PC-3 (cell line): Measurements from ENCODE around the gene MSANTD7. TPM values are rescaled to one million over a fixed set of nuclear protein-coding genes. Genes with fewer than 3 reads are reported as not detected.

Experiments used
- ATAC-seq: fragments of 200-7000 bp; cut with Tn5 transposase; 2 replicates; pipeline ENCODE4 v1.9.1; 2020; ENCODE audit warnings: mild to moderate bottlenecking, moderate library complexity
- BruUV-seq: library from RNA; stranded (reverse); fragments of 400-500 nt; replicated peaks from 2 replicates; lab custom pipeline; 2021; lab: Mats Ljungman, UMichigan
- CTCF ChIA-PET: fragments of 300-600 bp; sonication (Branson Sonifier 250); formaldehyde crosslinking; loops from one replicate; lab custom pipeline; 2022; ENCODE audit warnings: antibody characterized with exemption; lab: Charles Lee
- POLR2A ChIA-PET: fragments of 300-600 bp; sonication (Branson Sonifier 250); formaldehyde crosslinking; loops from one replicate; lab custom pipeline; 2022; ENCODE audit warnings: antibody characterized with exemption; ENCODE audit not compliant: unreplicated experiment; lab: Charles Lee
- DNase-seq: peaks from one replicate; pipeline ENCODE4 v3.0.0-alpha.2; 2015
- H2AFZ ChIP-seq: fragments of 300-600 bp; sonication (generic); 2 replicates; pipeline ENCODE4 v1.6.0; 2016; ENCODE audit warnings: antibody characterized with exemption, low read length
- H3F3A ChIP-seq: fragments of 300-600 bp; sonication (generic); one replicate; pipeline ENCODE4 v1.6.0; 2017; ENCODE audit warnings: antibody characterized with exemption, low read length, control low read depth, mild to moderate bottlenecking; ENCODE audit not compliant: unreplicated experiment
- H3K27ac ChIP-seq: fragments of 300-600 bp; sonication (generic); 2 replicates; pipeline ENCODE4 v1.5.1; 2016; ENCODE audit warnings: mild to moderate bottlenecking, low read length
- H3K27me3 ChIP-seq: fragments of 300-600 bp; sonication (generic); 2 replicates; pipeline ENCODE4 v1.6.1; 2016; ENCODE audit warnings: low read length, mixed read lengths
- H3K36me3 ChIP-seq: fragments of 300-600 bp; sonication (generic); 2 replicates; pipeline ENCODE4 v1.6.1; 2016; ENCODE audit warnings: low read depth, mixed run types, low read length, mixed read lengths
- H3K4me1 ChIP-seq: fragments of 300-600 bp; sonication (generic); 2 replicates; pipeline ENCODE4 v1.5.1; 2016; ENCODE audit warnings: low read length; ENCODE audit not compliant: insufficient read depth
- H3K4me2 ChIP-seq: fragments of 300-600 bp; sonication (generic); 2 replicates; pipeline ENCODE4 v1.6.0; 2016; ENCODE audit warnings: low read length
- H3K4me3 ChIP-seq: fragments of 300-600 bp; sonication (generic); 2 replicates; pipeline ENCODE4 v1.5.1; 2016; ENCODE audit warnings: mild to moderate bottlenecking, low read length, mixed read lengths
- H3K79me2 ChIP-seq: fragments of 300-600 bp; sonication (generic); 2 replicates; pipeline ENCODE4 v1.6.1; 2017; ENCODE audit warnings: low read length, mixed read lengths
- H3K9ac ChIP-seq: fragments of 300-600 bp; sonication (generic); 2 replicates; pipeline ENCODE4 v1.6.0; 2016; ENCODE audit warnings: mild to moderate bottlenecking, low read length
- H3K9me2 ChIP-seq: fragments of 300-600 bp; sonication (generic); replicated peaks from 2 replicates; pipeline ENCODE4 v1.6.1; 2016; ENCODE audit warnings: mixed run types, low read length, mixed read lengths
- H3K9me3 ChIP-seq: fragments of 300-600 bp; sonication (generic); 2 replicates; pipeline ENCODE4 v1.6.1; 2016; ENCODE audit warnings: low read length, mixed read lengths
- H4K20me1 ChIP-seq: fragments of 300-600 bp; sonication (generic); 2 replicates; pipeline ENCODE4 v1.6.1; 2016; ENCODE audit warnings: low read length, mixed read lengths
- EZH2 ChIP-seq: fragments of 300-600 bp; sonication (generic); IDR thresholded peaks from one replicate; pipeline ENCODE4 v1.6.1; 2017; ENCODE audit warnings: antibody characterized with exemption, mild to moderate bottlenecking, low read length; ENCODE audit not compliant: unreplicated experiment
- EZH2phosphoT487 ChIP-seq: fragments of 300-600 bp; sonication (generic); IDR thresholded peaks from 2 replicates; pipeline ENCODE4 v1.6.1; 2018; ENCODE audit warnings: mild to moderate bottlenecking, antibody characterized with exemption, low read length, borderline replicate concordance
- intact Hi-C: fragments of 100-400 bp; cut with micrococcal nuclease; formaldehyde crosslinking; loops from 2 replicates; pipeline ENCODE4 v1.9.0; 2023
- total RNA-seq: library from RNA; depleted of rRNA; stranded (reverse); fragments of >200 nt; gene quantifications from 2 replicates; pipeline ENCODE4 v1.2.3, GENCODE V29; 2014
- TF ChIP-seq, protein P1 (sequence below): fragments of 300-600 bp; sonication (generic); conservative IDR thresholded peaks from 2 replicates; pipeline ENCODE4 v1.5.1; 2017; ENCODE audit warnings: antibody characterized with exemption, low read depth, mild to moderate bottlenecking, low read length

Gene MSANTD7
- total RNA-seq, 1 experiment from 2014 or later = 10.7 TPM

GRCh38 chr10:14873090-14873760 is 35.1 kb downstream of the MSANTD7 start:
- peak overlapping the region; percentile 9; the same call in 1 of the 2 replicates for H3K27ac ChIP-seq
- no peaks in the 10 kb centered on the region for H3K27me3 ChIP-seq
- H3K9me2 ChIP-seq = no peaks in the 10 kb centered on the region
- DNase-seq (peak; percentile 47), ATAC-seq (peak; percentile 56)
- peaks cover 3% of the 10 kb centered on the region; the same call in 1 of the 2 replicates for H3K36me3 ChIP-seq
- TF ChIP-seq, protein P1, sequence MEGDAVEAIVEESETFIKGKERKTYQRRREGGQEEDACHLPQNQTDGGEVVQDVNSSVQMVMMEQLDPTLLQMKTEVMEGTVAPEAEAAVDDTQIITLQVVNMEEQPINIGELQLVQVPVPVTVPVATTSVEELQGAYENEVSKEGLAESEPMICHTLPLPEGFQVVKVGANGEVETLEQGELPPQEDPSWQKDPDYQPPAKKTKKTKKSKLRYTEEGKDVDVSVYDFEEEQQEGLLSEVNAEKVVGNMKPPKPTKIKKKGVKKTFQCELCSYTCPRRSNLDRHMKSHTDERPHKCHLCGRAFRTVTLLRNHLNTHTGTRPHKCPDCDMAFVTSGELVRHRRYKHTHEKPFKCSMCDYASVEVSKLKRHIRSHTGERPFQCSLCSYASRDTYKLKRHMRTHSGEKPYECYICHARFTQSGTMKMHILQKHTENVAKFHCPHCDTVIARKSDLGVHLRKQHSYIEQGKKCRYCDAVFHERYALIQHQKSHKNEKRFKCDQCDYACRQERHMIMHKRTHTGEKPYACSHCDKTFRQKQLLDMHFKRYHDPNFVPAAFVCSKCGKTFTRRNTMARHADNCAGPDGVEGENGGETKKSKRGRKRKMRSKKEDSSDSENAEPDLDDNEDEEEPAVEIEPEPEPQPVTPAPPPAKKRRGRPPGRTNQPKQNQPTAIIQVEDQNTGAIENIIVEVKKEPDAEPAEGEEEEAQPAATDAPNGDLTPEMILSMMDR = no peak
- TF ChIP-seq EZH2 (no peak), EZH2phosphoT487 (no peak)
- no peaks in the 10 kb centered on the region for H4K20me1 ChIP-seq
- H3K4me3 ChIP-seq = no peak overlapping the region
- H3K9me3 ChIP-seq = no peaks in the 10 kb centered on the region
- intact Hi-C loops = no loop called here
- H3K9ac ChIP-seq = no peak overlapping the region
- ChIA-PET CTCF (no interaction called here), POLR2A (interaction anchor here (0.6 kb wide), 1 partner anchor 546 kb away, joined by 3 read pairs; no protein-coding TSS in a partner anchor)
- no peak overlapping the region; the same call in 1 of the 2 replicates for H3K4me2 ChIP-seq
- H3K79me2 ChIP-seq = peaks cover 19% of the 10 kb centered on the region
- no peaks in the 10 kb centered on the region for H3F3A ChIP-seq
- no TSS peak for BruUV-seq
- peaks cover 22% of the 10 kb centered on the region for H3K4me1 ChIP-seq
- no peak overlapping the region for H2AFZ ChIP-seq

DNA sequence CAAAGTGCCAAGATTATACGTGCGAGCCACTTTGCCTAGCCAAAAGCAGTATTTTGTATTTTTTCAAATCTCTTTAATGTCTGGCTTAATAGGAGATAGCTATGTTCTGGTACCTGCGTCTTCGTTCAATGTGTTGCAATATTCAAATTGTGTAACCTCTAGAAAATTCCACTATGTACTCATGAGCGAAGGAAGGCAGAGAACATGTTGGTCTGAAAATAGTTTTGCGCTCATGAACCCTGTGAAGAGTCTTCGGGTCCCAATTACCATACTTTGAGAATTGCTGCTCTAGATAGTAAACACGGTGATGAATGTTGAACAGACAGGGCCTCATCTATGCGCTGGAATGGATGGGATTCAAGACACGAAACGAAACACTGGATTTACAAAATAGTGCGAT is 37.8 kb downstream of the MSANTD7 start:
- Histone ChIP-seq H3K9me2 (no peaks in the 10 kb centered on the region), H3K9me3 (no peaks in the 10 kb centered on the region), H3K27me3 (no peaks in the 10 kb centered on the region), H3F3A (no peaks in the 10 kb centered on the region), H3K4me2 (no peak overlapping the region), H3K36me3 (no peaks in the 10 kb centered on the region; the same call in 1 of the 2 replicates), H3K4me1 (peaks cover 30% of the 10 kb centered on the region), H3K27ac (no peak overlapping the region), H2AFZ (no peak overlapping the region), H3K9ac (no peak overlapping the region), H3K79me2 (peaks cover 41% of the 10 kb centered on the region), H3K4me3 (no peak overlapping the region), H4K20me1 (peaks cover 10% of the 10 kb centered on the region; the same call in 1 of the 2 replicates)
- DNase-seq (no peak), ATAC-seq (no peak)
- intact Hi-C loops = no loop called here
- no TSS peak for BruUV-seq
- TF ChIP-seq EZH2 = no peak
- TF ChIP-seq, protein P1 = no peak
- ChIA-PET CTCF (no interaction called here), POLR2A (no interaction called here)

- no peak overlapping the region for H2AFZ ChIP-seq
- no TSS peak for BruUV-seq
- H3K4me1 ChIP-seq = peaks cover 30% of the 10 kb centered on the region
- no peaks in the 10 kb centered on the region for H3K36me3 ChIP-seq
- ChIA-PET POLR2A (no interaction called here), CTCF (no interaction called here)
- intact Hi-C loops = no loop called here
- ATAC-seq (no peak), DNase-seq (no peak)
- H3K79me2 ChIP-seq = peaks cover 49% of the 10 kb centered on the region
- no peak overlapping the region for H3K9ac ChIP-seq
- peak overlapping the region; percentile 88 for H3K4me2 ChIP-seq
- no peak for TF ChIP-seq EZH2
- TF ChIP-seq EZH2phosphoT487 = no peak
- TF ChIP-seq, protein P1 = no peak
- peaks cover 10% of the 10 kb centered on the region; the same call in 1 of the 2 replicates for H4K20me1 ChIP-seq
- H3K9me3 ChIP-seq = no peaks in the 10 kb centered on the region
- H3K27ac ChIP-seq = no peak overlapping the region
- H3K9me2 ChIP-seq = no peaks in the 10 kb centered on the region
- no peaks in the 10 kb centered on the region for H3K27me3 ChIP-seq
- no peaks in the 10 kb centered on the region for H3F3A ChIP-seq
- H3K4me3 ChIP-seq = peak overlapping the region; percentile 86; the same call in 1 of the 2 replicates
These were observed 38.7 kb downstream of the MSANTD7 start for GRCh38 chr10:14876764-14877163.
